ENCODE results near the gene C6orf120.

DNA sequence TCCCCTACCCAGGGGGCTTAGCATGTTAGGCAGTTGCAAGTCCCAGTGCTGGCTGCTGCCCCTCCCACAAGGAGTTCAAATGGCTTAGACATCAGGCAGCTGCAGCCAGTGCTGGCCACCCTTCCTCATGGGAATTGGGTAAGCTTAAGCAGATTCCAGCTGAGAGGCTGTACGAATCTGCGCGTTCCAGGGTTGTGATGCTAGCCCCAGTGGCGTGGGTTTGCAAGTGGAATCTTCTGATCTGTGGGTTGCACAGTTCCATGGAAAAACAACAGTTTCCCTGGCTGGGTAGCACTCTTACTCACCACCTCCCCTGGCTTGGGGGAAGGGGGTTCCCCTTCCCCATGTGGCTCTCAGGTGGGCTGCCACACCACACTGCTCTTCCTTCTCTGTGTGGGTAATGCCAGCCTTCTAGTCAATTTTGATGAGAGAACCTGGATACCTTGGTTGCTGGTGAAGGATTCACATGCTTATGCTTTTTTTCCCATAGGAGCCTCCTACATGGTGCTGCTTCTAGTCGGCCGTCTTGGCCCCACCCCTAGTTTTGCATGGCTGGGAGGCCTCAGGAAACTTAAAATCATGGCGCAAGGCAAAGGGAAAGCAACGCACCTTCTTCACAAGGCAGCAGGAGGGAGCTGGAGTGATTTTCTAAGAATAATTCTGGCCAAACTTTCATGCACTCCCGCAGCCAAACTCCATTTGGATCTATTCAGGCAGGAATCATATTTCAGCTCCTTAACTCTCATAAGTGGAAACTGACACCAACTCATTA lies 36.5 kb downstream of the C6orf120 start:
- TF ChIP-seq, protein P1, sequence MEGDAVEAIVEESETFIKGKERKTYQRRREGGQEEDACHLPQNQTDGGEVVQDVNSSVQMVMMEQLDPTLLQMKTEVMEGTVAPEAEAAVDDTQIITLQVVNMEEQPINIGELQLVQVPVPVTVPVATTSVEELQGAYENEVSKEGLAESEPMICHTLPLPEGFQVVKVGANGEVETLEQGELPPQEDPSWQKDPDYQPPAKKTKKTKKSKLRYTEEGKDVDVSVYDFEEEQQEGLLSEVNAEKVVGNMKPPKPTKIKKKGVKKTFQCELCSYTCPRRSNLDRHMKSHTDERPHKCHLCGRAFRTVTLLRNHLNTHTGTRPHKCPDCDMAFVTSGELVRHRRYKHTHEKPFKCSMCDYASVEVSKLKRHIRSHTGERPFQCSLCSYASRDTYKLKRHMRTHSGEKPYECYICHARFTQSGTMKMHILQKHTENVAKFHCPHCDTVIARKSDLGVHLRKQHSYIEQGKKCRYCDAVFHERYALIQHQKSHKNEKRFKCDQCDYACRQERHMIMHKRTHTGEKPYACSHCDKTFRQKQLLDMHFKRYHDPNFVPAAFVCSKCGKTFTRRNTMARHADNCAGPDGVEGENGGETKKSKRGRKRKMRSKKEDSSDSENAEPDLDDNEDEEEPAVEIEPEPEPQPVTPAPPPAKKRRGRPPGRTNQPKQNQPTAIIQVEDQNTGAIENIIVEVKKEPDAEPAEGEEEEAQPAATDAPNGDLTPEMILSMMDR (IDR thresholded peaks at IDR 0.05): no peak
- TF ChIP-seq POLR2A (IDR thresholded peaks at IDR 0.05): no peak

All from lower leg skin (tissue), 3 donors.